A673 (cell line): ENCODE data around the gene ALKBH7.

Experiments
- EZH2 ChIP-seq: fragments of 200-600 bp; sonication (generic); IDR thresholded peaks from 2 replicates; pipeline ENCODE4 v1.6.1; 2017; ENCODE audit warnings: borderline replicate concordance, low read depth, mild to moderate bottlenecking, mixed read lengths, antibody characterized with exemption, low read length; ENCODE audit not compliant: poor library complexity, severe bottlenecking
- TF ChIP-seq, protein P1 (sequence below): fragments of 300-800, 200-600 bp; sonication (generic); conservative IDR thresholded peaks from 2 replicates; pipeline ENCODE4 v1.5.1; 2017; ENCODE audit warnings: low read depth, mild to moderate bottlenecking, antibody characterized with exemption, low read length, moderate library complexity, mixed read lengths

GRCh38 chr19:6325614-6326013 is 47.0 kb upstream of the ALKBH7 start:
- TF ChIP-seq, protein P1, sequence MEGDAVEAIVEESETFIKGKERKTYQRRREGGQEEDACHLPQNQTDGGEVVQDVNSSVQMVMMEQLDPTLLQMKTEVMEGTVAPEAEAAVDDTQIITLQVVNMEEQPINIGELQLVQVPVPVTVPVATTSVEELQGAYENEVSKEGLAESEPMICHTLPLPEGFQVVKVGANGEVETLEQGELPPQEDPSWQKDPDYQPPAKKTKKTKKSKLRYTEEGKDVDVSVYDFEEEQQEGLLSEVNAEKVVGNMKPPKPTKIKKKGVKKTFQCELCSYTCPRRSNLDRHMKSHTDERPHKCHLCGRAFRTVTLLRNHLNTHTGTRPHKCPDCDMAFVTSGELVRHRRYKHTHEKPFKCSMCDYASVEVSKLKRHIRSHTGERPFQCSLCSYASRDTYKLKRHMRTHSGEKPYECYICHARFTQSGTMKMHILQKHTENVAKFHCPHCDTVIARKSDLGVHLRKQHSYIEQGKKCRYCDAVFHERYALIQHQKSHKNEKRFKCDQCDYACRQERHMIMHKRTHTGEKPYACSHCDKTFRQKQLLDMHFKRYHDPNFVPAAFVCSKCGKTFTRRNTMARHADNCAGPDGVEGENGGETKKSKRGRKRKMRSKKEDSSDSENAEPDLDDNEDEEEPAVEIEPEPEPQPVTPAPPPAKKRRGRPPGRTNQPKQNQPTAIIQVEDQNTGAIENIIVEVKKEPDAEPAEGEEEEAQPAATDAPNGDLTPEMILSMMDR, result no peak
- TF ChIP-seq EZH2, result no peak
